Activated T-cell treated with anti-CD3 and anti-CD28 coated beads for 24 hours (primary cell): Measurements from ENCODE around the gene TENM4.

Experiments used
- DNase-seq: peaks from one replicate; pipeline ENCODE4 v3.0.0-alpha.2; 2020; ENCODE audit warnings: low read depth

Gene TENM4

GRCh38 chr11:79418241-79418640, 22.6 kb downstream of the TENM4 start:
- no peak for DNase-seq

GRCh38 chr11:79417069-79417920, 23.5 kb downstream of the TENM4 start:
- no peak for DNase-seq

GRCh38 chr11:79415912-79416311, 24.9 kb downstream of the TENM4 start:
- DNase-seq = no peak

- no peak for DNase-seq
Observed at GRCh38 chr11:79415411-79415810, 25.4 kb downstream of the TENM4 start.

GRCh38 chr11:79414644-79415317, 26.0 kb downstream of the TENM4 start:
- no peak for DNase-seq

GRCh38 chr11:79414041-79414440, 26.8 kb downstream of the TENM4 start:
- DNase-seq = no peak

- DNase-seq = no peak
Observed at GRCh38 chr11:79413268-79413667, 27.6 kb downstream of the TENM4 start.

- DNase-seq = no peak
Observed at GRCh38 chr11:79412761-79413160, 28.1 kb downstream of the TENM4 start.

GRCh38 chr11:79409330-79409729, 31.5 kb downstream of the TENM4 start:
- no peak for DNase-seq

GRCh38 chr11:79406376-79406775, 34.5 kb downstream of the TENM4 start:
- DNase-seq = no peak

GRCh38 chr11:79404806-79405205, 36.0 kb downstream of the TENM4 start:
- no peak for DNase-seq

- no peak for DNase-seq
Observed at GRCh38 chr11:79404325-79404724, 36.5 kb downstream of the TENM4 start.

- no peak for DNase-seq
Observed at GRCh38 chr11:79403839-79404238, 37.0 kb downstream of the TENM4 start.

- DNase-seq = no peak
Observed at GRCh38 chr11:79402912-79403311, 37.9 kb downstream of the TENM4 start.

- DNase-seq = no peak
Observed at GRCh38 chr11:79400717-79401330, 40.0 kb downstream of the TENM4 start.

- DNase-seq = no peak
Observed at GRCh38 chr11:79400206-79400605, 40.6 kb downstream of the TENM4 start.

- DNase-seq = no peak
Observed at GRCh38 chr11:79397252-79397651, 43.6 kb downstream of the TENM4 start.

- DNase-seq = no peak
Observed at GRCh38 chr11:79396674-79397073, 44.2 kb downstream of the TENM4 start.

GRCh38 chr11:79396001-79396400, 44.8 kb downstream of the TENM4 start:
- no peak for DNase-seq

GRCh38 chr11:79393362-79394043, 47.3 kb downstream of the TENM4 start:
- DNase-seq = no peak

GRCh38 chr11:79392161-79392560, 48.7 kb downstream of the TENM4 start:
- no peak for DNase-seq

GRCh38 chr11:79390923-79391322, 49.9 kb downstream of the TENM4 start:
- DNase-seq = no peak

GRCh38 chr11:79390477-79390876, 50.4 kb downstream of the TENM4 start:
- DNase-seq = no peak
